Activated CD4-positive, alpha-beta T cell treated with anti-CD3 and anti-CD28 coated beads, Interleukin-10, Interleukin-2, amounts not matched to agents 100 ng/mL and 50 ng/mL, durations not matched to agents 16 hours and 8 hours (primary cell): ENCODE results near the gene CELSR2.

Experiments
- DNase-seq: peaks from one replicate; pipeline ENCODE4 v3.0.0-alpha.2; 2020

The CELSR2 gene

GRCh38 chr1:109266965-109267364 lies 17.6 kb downstream of the CELSR2 start:
- no peak for DNase-seq

- no peak for DNase-seq
Measured at GRCh38 chr1:109267743-109268300, 18.5 kb downstream of the CELSR2 start.

DNA sequence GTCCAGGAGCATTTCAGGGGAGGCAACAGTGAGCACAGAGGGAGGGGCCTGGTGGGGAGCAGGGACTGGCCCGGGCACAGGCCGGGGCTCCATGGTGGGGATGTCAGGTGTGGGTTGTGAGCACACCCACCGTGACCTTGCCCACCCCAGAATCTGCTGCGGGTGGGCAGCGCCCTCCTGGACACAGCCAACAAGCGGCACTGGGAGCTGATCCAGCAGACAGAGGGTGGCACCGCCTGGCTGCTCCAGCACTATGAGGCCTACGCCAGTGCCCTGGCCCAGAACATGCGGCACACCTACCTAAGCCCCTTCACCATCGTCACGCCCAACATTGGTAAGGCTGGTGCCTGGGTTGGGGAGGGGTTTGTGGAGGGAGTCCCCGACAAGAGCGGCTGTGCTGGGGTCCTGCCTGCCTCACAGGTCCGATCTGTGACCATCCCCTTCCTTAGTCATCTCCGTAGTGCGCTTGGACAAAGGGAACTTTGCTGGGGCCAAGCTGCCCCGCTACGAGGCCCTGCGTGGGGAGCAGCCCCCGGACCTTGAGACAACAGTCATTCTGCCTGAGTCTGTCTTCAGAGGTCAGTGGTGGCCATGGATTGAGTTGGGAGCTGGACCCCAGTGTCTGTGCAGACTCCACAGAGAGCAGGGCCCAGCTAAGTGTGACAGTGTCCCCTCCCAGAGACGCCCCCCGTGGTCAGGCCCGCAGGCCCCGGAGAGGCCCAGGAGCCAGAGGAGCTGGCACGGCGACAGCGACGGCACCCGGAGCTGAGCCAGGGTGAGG lies 19.3 kb downstream of the CELSR2 start:
- DNase-seq: no peak

DNA sequence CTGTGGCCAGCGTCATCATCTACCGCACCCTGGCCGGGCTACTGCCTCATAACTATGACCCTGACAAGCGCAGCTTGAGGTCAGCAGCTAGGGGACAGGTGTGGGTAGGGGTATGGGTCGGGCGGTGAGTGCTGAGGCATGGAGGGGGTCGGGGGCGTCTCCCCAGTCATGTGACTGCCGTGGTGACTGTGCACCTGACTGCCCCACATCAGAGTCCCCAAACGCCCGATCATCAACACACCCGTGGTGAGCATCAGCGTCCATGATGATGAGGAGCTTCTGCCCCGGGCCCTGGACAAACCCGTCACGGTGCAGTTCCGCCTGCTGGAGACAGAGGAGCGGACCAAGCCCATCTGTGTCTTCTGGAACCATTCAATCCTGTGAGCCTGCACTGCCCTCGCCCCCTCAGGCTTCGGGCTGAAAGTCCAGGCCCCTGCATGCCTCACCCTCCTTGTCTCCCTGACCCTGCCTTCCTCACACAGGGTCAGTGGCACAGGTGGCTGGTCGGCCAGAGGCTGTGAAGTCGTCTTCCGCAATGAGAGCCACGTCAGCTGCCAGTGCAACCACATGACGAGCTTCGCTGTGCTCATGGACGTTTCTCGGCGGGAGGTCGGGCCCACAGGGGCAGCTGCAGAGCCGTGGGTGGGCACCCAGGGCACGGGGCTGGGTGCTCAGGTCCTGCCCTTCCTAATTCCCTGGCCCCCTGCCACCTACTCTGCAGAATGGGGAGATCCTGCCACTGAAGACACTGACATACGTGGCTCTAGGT lies 20.1 kb downstream of the CELSR2 start:
- no peak for DNase-seq

- DNase-seq: no peak
Measured at GRCh38 chr1:109269981-109270622, 20.8 kb downstream of the CELSR2 start.

GRCh38 chr1:109270623-109271317 lies 21.4 kb downstream of the CELSR2 start:
- no peak for DNase-seq

DNA sequence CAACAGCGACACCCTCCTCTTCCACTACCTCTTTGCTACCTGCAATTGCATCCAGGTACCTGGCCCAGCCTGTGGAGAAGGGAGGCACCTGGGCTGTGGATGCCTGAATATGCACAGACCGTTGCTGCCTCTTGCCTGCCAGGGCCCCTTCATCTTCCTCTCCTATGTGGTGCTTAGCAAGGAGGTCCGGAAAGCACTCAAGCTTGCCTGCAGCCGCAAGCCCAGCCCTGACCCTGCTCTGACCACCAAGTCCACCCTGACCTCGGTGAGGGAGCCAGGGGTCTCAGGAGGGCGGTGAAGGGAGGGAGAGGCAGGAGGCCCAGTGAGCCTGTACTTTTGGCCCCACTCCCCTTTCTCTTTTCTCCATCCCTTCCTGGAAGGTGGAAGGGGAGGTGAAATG lies 22.1 kb downstream of the CELSR2 start:
- DNase-seq: no peak

DNA sequence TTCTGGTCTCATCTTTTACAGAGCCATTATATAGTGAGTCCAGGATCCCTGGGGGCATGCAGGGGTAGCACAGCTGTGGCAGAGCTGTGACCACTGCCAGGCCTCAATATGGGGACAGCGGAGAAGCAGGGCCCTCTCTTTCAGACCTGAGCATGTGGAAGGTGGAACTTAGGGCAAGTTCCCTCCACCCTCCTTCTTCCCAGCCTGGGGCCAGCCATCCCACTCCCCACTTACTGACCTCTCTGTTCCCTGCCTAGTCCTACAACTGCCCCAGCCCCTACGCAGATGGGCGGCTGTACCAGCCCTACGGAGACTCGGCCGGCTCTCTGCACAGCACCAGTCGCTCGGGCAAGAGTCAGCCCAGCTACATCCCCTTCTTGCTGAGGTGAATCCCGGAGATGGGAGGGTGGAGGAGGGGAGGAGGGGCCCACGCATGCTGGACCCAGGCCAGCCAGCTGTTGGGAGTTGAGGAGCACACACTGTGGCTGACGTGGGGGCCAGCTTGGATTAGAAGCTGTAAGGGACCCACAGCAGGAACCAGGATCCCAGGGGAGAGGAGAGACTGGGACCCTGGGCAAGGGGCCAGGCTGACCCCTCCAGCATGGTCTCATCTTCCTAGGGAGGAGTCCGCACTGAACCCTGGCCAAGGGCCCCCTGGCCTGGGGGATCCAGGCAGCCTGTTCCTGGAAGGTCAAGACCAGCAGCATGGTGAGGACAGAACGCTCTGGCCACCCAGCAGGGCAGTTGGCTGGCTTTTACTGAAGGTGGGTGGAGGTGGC lies 22.9 kb downstream of the CELSR2 start:
- no peak for DNase-seq

- DNase-seq: no peak
Measured at GRCh38 chr1:109272831-109273547, 23.6 kb downstream of the CELSR2 start.

- DNase-seq: no peak
Measured at GRCh38 chr1:109273570-109274288, 24.4 kb downstream of the CELSR2 start.

GRCh38 chr1:109274533-109275476 lies 25.5 kb downstream of the CELSR2 start:
- DNase-seq: no peak

DNA sequence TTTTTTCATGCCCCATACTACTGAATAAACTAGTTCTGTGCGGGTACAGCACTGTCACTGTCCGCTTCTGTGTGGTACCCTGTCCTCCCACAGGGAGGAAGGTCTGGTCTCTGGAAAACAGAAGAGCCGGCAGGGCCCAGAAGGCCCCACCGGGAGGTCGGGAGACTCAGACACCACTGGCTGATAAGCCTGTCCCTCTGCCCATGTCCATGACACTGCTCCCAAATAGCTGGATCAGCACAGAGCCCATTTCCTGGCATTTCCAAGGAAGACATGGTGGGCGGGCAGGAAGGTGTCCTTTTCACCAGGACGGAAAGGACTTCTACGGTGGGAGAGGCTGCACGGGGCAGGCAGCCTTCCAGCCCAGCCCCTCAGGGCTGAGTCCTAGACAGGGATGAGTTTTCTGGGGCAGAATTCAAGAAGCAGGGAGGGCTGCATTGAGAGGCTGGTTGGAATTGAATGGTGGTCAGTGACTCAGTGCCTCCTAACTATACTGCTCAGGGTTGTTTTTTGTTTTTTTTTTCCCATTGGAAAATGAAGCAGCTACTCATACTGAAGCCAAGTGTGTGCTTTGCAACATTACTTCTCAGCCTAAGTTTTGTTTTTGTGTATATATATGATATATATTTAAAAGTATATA lies 26.5 kb downstream of the CELSR2 start:
- no peak for DNase-seq

DNA sequence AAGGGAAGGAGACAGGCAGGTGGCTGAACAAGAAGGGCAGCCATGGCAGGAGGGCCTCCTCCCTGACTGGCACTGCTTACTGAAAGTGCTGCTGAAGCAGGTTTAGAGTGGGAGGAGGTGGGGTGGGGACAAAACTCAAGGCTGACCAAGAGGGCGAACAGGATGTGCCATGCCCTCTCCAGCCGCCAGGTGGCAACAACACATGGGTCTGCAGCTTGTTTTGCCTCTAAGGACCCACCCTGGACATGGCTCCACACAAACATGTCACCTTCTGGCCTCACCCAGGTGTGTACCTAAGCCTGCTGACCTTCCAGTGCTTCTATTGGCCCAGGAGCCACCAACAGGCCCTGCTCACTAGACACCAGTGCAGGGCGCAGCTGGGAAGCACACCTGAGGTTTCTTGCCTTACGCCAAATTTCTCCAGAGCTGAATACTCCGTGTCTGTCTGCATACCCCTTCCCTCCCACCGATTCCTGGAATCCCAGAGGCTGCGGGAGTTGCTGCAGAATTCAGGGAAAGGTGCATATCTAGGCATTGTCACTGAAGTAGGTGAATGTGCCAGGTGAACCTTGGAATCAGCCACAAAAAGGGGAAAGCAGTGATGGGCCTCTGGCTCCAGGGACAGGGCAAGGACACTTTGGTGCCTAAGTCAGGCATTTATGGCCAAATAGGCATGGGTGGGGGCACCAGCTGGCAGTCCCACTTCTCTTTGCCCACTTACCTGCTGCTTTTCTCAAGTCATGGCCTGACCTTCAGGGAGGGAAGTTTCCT lies 28.3 kb downstream of the CELSR2 start:
- DNase-seq: peak; percentile 77

DNA sequence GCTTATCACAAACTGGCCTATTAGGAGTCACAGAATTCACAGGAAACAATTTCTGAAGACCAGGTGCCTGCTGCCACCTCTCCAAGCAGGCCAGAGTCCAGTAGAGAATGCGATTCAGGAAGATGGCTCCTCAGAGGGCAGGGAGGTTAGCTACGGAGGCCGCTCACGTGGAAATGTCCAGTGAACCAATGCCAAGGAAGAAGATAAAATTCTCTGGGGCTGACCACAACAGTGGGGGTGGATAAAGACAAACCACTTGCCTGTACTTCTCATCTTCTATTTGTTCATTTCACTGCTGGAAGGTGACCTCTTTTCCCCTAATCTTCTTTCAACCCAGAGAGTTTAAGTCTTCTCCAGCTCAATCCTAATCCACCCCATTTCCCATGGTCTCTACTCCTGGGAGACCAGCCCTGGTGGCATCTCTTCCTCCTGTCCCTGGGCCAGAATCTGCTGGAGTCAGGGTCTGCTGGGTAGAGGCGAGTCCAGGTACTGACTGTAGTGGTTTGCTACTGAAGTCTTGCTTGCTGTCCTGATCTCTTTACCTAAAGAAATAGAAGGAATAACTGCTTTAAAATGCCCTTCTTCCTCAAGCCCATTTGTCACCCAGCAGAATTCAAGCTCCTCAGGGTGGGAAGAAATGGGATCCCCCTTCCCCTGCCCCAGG lies 30.4 kb downstream of the CELSR2 start:
- DNase-seq: no peak

GRCh38 chr1:109280862-109281261 lies 31.5 kb downstream of the CELSR2 start:
- DNase-seq: no peak

- DNase-seq: no peak
Measured at GRCh38 chr1:109281680-109282496, 32.5 kb downstream of the CELSR2 start.

DNA sequence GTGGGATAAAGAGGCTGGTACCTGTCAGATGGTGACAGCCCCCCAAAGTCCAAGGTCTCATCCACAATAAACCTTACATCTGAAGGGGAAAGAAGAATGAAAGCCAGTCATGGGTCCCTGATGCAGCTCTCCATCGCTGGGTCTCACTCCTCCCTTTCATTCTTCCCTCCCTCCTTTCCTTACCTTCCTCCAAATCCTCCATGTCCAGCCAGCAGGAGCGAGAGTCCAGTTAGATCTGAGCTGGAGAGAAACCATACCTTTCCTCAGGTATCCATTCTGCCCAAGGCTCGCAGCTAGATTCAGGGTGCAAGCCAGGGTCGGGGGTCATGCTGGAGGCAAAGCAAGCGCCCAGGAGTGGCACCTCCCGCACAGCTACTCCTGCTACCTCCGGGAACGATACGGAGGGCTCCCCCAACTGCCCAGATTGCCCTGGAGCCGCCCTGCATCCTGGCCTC lies 33.2 kb downstream of the CELSR2 start:
- DNase-seq: no peak
